Right lobe of liver (tissue), 4 donors: ENCODE measurements around the gene MEF2A.

Source experiments
- CTCF ChIP-seq, 4 donors: fragments of 200-600 bp in 3 of 4; fragments of 450-650 bp in 1 of 4; IDR thresholded peaks; one replicate each; pipeline versions ENCODE4 v1.5.1 to v1.8.0; 2016 to 2022; ENCODE audit warnings: antibody characterized with exemption in 4 of 4, mild to moderate bottlenecking in 2 of 4
- POLR2A ChIP-seq: fragments of 450-650 bp; IDR thresholded peaks from one replicate; pipeline ENCODE4 v1.6.1; 2017; ENCODE audit warnings: antibody characterized with exemption, mild to moderate bottlenecking
- donor health status: DM: no; HTN: no; CAD: no.
- donor health status: DM: no; HTN: no; CAD: no.
- donor health status: DM: no; HTN: yes; CAD: no.

- TF ChIP-seq CTCF (IDR thresholded peaks at IDR 0.05) (no peak), POLR2A (no peak)
These were observed 187.3 kb downstream of the MEF2A start for GRCh38 chr15:99753066-99753465.
